AG09309 (cell line): ENCODE measurements around the gene IMMP2L.

Experiments
- DNase-seq: peaks from one replicate; pipeline ENCODE4 v3.0.0-alpha.2; 2010; ENCODE audit warnings: low read depth
- H3K4me3 ChIP-seq: 2 replicates; pipeline ENCODE4 v1.5.1; 2011; ENCODE audit warnings: mild to moderate bottlenecking, low read depth, low read length, moderate library complexity; ENCODE audit not compliant: control insufficient read depth
- CTCF ChIP-seq: IDR thresholded peaks from 2 replicates; pipeline ENCODE4 v1.5.1; 2011; ENCODE audit warnings: mild to moderate bottlenecking, low read depth, low read length, inconsistent platforms; ENCODE audit not compliant: insufficient read depth, control insufficient read depth; ENCODE audit errors: missing control alignments

The IMMP2L gene

GRCh38 chr7:111556977-111557376 lies 5.3 kb downstream of the IMMP2L start:
- TF ChIP-seq CTCF, result no peak
- no peak for DNase-seq
- H3K4me3 ChIP-seq, result no peak overlapping the region

GRCh38 chr7:111554086-111554485 lies 8.2 kb downstream of the IMMP2L start:
- DNase-seq, result no peak
- no peak for TF ChIP-seq CTCF
- H3K4me3 ChIP-seq, result no peak overlapping the region

- no peak for TF ChIP-seq CTCF
- DNase-seq, result no peak
- no peak overlapping the region for H3K4me3 ChIP-seq
These were observed 21.2 kb downstream of the IMMP2L start for GRCh38 chr7:111541067-111541466.

GRCh38 chr7:111540199-111540815 lies 22.0 kb downstream of the IMMP2L start:
- no peak overlapping the region for H3K4me3 ChIP-seq
- DNase-seq, result no peak
- no peak for TF ChIP-seq CTCF

- no peak overlapping the region for H3K4me3 ChIP-seq
- TF ChIP-seq CTCF, result no peak
- no peak for DNase-seq
These were observed 25.2 kb downstream of the IMMP2L start for GRCh38 chr7:111537134-111537533.

GRCh38 chr7:111535142-111535870 lies 27.0 kb downstream of the IMMP2L start:
- no peak for TF ChIP-seq CTCF
- H3K4me3 ChIP-seq, result no peak overlapping the region
- no peak for DNase-seq
